Activated T-cell treated with anti-CD3 and anti-CD28 coated beads, Interleukin-2, amount 50 U/mL, for 1 hour (primary cell): Measurements from ENCODE around the gene PCDHB11.
"Not testable (repeated sequence)": the region's sequence is repeated elsewhere in the genome, so short reads cannot be mapped to it uniquely, and the experiment has no call there.

Experiments used
- DNase-seq: peaks from one replicate; pipeline ENCODE4 v3.0.0-alpha.2; 2020

PCDHB11 gene

GRCh38 chr5:141188682-141189081 lies 10.7 kb upstream of the PCDHB11 start:
- DNase-seq = not testable (repeated sequence)

- not testable (repeated sequence) for DNase-seq
Observed at GRCh38 chr5:141189131-141189530, 10.3 kb upstream of the PCDHB11 start.

DNA sequence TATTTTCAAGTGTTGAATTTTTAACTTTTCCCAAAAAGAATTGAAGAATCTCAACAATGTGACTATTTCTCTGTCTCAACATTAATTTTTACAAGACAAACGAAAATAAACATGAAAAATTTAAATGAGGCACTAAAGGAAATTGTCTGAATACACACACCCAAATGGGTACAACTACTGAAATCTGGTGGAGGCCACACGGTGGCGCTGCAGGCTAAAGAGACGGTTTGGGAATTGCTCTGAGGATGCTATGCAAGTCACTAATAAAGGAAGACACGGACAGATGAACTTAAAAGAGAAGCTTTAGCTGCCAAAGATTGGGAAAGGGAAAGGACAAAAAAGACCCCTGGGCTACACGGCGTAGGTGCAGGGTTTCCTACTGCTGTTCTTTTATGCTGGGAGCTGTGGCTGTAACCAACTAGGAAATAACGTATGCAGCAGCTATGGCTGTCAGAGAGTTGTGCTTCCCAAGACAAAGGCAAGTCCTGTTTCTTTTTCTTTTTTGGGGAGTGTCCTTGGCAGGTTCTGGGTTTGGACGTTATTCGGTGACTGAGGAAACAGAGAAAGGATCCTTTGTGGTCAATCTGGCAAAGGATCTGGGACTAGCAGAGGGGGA lies 7.2 kb upstream of the PCDHB11 start, which contains the start of gene PCDHB10:
PCDHB10 (plus strand) TSS at position 244 of the 616 bp plus-strand sequence; CDS start at position 444, 200 bp downstream.
- DNase-seq = no peak

- DNase-seq = not testable (repeated sequence)
Observed at GRCh38 chr5:141194332-141194731, 5.1 kb upstream of the PCDHB11 start.

DNA sequence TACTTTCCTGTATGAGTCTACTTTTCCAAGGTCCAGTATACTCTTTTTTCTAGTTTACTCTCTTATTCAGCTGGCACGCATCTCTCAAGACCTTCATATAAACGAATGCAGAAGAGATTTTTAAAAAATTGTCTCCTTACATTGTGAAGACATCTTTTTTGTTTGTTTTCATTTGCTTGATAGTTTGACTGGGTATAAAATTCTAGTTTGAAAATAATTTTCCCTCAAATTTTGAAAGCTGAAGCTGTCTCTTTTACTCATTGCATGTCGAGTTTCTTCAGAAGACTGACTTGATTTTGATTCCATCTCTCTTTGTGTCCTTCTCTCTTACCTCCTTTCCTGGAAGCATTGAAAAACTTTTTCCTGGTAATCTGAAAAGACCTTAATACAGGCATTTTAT lies 3.1 kb upstream of the PCDHB11 start:
- DNase-seq = no peak

- not testable (repeated sequence) for DNase-seq
Observed at GRCh38 chr5:141201126-141201525, 1.7 kb downstream of the PCDHB11 start.

- not testable (repeated sequence) for DNase-seq
Observed at GRCh38 chr5:141201646-141202045, 2.2 kb downstream of the PCDHB11 start.

DNA sequence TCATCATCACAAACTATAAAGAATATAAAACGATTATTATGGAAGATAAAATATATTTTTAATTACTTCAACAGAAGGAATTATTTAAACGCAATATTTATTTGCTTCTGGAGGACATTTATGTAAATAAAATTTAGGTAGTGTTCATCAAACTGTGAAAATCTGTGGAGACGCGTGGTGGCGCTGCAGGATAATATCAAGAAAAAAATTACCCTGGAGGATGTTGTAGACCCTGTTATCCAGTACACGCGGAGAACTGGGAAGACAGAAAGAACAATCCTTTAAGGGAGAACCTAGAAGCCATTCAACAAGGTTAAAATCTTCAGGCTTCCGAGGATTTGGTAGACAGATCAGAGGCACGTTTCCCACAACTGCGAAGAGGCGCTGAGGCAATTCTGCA lies 9.1 kb downstream of the PCDHB11 start, which contains the start of gene PCDHB12:
PCDHB12 (plus strand) TSS at position 242 of the 400 bp plus-strand sequence. CDS start 189 bp downstream, outside the sequence.
- no peak for DNase-seq

DNA sequence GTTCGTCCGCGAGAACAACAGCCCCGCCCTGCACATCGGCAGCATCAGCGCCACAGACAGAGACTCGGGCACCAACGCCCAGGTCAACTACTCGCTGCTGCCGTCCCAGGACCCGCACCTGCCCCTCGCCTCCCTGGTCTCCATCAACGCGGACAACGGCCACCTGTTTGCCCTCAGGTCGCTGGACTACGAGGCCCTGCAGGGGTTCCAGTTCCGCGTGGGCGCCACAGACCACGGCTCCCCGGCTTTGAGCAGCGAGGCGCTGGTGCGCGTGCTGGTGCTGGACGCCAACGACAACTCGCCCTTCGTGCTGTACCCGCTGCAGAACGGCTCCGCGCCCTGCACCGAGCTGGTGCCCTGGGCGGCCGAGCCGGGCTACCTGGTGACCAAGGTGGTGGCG lies 10.9 kb downstream of the PCDHB11 start:
- DNase-seq = not testable (repeated sequence)

DNA sequence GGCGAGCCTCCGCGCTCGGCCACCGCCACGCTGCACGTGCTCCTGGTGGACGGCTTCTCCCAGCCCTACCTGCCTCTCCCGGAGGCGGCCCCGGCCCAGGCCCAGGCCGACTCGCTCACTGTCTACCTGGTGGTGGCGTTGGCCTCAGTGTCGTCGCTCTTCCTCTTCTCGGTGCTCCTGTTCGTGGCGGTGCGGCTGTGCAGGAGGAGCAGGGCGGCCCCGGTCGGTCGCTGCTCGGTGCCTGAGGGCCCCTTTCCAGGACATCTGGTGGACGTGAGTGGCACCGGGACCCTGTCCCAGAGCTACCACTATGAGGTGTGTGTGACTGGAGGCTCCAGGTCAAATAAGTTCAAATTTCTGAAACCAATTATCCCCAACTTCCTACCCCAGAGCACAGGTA lies 11.4 kb downstream of the PCDHB11 start:
- DNase-seq = not testable (repeated sequence)

GRCh38 chr5:141213656-141214339 lies 14.4 kb downstream of the PCDHB11 start, which contains the start of gene PCDHB13:
Gene PCDHB13 (plus strand): TSS chr5:141213919. CDS start chr5:141214124, 205 bp downstream.
- DNase-seq = not testable (repeated sequence)

- not testable (repeated sequence) for DNase-seq
Observed at GRCh38 chr5:141214583-141214982, 15.2 kb downstream of the PCDHB11 start.

- DNase-seq = not testable (repeated sequence)
Observed at GRCh38 chr5:141215504-141215903, 16.1 kb downstream of the PCDHB11 start.

DNA sequence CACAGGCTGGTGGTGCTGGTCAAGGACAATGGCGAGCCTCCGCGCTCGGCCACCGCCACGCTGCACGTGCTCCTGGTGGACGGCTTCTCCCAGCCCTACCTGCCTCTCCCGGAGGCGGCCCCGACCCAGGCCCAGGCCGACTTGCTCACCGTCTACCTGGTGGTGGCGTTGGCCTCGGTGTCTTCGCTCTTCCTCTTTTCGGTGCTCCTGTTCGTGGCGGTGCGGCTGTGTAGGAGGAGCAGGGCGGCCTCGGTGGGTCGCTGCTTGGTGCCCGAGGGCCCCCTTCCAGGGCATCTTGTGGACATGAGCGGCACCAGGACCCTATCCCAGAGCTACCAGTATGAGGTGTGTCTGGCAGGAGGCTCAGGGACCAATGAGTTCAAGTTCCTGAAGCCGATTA lies 16.6 kb downstream of the PCDHB11 start:
- DNase-seq = not testable (repeated sequence)

GRCh38 chr5:141223112-141223783 lies 23.8 kb downstream of the PCDHB11 start, which contains the start of gene PCDHB14:
Gene PCDHB14 (plus strand): TSS chr5:141223343. CDS start chr5:141223506, 163 bp downstream.
- no peak for DNase-seq

DNA sequence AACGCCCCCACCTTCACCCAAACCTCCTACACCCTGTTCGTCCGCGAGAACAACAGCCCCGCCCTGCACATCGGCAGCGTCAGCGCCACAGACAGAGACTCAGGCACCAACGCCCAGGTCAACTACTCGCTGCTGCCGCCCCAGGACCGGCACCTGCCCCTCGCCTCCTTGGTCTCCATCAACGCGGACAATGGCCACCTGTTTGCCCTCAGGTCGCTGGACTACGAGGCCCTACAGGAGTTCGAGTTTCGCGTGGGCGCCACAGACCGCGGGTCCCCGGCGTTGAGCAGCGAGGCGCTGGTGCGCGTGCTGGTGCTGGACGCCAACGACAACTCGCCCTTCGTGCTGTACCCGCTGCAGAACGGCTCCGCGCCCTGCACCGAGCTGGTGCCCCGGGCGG lies 25.4 kb downstream of the PCDHB11 start:
- not testable (repeated sequence) for DNase-seq

- DNase-seq = not testable (repeated sequence)
Observed at GRCh38 chr5:141225421-141225820, 26.0 kb downstream of the PCDHB11 start.

- DNase-seq = no peak
Observed at GRCh38 chr5:141234109-141234667, 34.8 kb downstream of the PCDHB11 start.

GRCh38 chr5:141235922-141236321 lies 36.5 kb downstream of the PCDHB11 start:
- DNase-seq = not testable (repeated sequence)

DNA sequence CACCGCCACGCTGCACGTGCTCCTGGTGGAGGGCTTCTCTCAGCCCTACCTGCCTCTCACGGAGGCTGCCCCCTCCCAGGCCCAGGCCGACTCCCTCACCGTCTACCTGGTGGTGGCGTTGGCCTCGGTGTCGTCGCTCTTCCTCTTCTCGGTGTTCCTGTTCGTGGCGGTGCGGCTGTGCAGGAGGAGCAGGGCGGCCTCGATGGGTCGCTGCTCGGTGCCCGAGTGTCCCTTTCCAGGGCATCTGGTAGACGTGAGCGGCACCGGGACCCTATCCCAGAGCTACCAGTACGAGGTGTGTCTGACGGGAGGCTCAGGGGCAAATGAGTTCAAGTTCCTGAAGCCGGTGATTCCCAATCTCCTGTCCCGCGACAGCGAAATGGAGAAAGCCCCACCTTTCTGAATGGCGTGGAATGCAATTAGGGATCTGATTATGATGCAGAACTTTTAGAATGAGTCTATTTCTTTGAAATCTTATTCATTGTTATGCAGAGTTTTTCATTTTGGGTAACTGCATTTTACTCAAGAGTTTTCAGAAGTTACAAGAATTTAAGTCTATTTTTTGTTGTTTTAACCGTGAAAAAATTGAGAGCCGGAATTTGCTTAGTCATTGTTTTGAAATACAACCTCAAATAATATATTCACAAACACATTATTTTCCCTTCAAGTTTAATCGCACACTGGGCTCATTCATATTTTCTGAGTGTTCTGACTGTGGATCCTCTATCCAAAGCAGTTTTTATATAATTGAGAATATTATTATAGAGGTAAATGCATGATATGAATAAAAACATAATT lies 37.3 kb downstream of the PCDHB11 start:
- no peak for DNase-seq

- DNase-seq = no peak
Observed at GRCh38 chr5:141241496-141241895, 42.1 kb downstream of the PCDHB11 start.

GRCh38 chr5:141245250-141245717 lies 45.9 kb downstream of the PCDHB11 start, which contains the start of gene PCDHB15:
Gene PCDHB15 (plus strand): TSS chr5:141245395. CDS start chr5:141245579, 184 bp downstream.
- DNase-seq = no peak
